ENCODE measurements around the gene AKAP6.

DNA sequence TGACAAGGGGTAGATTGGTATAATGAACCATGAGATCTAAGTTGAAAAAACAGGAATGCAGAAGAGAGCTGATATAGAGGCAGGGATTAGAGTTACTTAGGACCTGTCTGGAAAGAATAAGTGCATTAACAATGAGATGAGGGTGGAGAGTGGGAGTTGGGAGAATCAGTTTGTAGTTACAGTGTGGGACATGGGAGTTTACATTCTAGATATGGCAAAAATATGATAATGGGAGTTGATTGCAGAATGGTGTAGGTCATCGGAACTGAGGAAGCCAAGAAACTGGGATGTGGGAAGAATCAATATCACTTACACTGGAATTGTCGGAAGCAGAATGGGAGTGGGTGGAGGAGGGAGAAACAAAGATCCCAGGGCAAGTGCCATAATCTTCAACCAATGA is 308.5 kb downstream of the AKAP6 start:
- TF ChIP-seq POLR2A (IDR thresholded peaks at IDR 0.05; ENCODE audit: low read depth, low read length) (no peak), POLR2AphosphoS5 (IDR thresholded peaks at IDR 0.05; ENCODE audit: low read depth, low read length) (no peak), SPI1 (IDR thresholded peaks at IDR 0.05; ENCODE audit: low read depth, low read length) (no peak), TAF1 (IDR thresholded peaks at IDR 0.05; ENCODE audit: low read depth, low read length) (no peak), POU2F2 (IDR thresholded peaks at IDR 0.05; ENCODE audit: low read depth, low read length) (no peak)

Data from GM12891 (cell line).